ENCODE results near the gene PIP4K2B.
"Not testable (repeated sequence)": the region's sequence is repeated elsewhere in the genome, so short reads cannot be mapped to it uniquely, and the experiment has no call there.

The PIP4K2B gene

GRCh38 chr17:38728290-38728831 is 71.0 kb downstream of the PIP4K2B start:
- no peak for DNase-seq

GRCh38 chr17:38727736-38728135 is 71.6 kb downstream of the PIP4K2B start:
- DNase-seq, result no peak

GRCh38 chr17:38726145-38726544 is 73.2 kb downstream of the PIP4K2B start:
- DNase-seq, result not testable (repeated sequence)

GRCh38 chr17:38725066-38725465 is 74.3 kb downstream of the PIP4K2B start:
- peak; percentile 19 for DNase-seq

GRCh38 chr17:38724337-38724988 is 74.9 kb downstream of the PIP4K2B start:
- DNase-seq, result peak; percentile 93

GRCh38 chr17:38721802-38722201 is 77.6 kb downstream of the PIP4K2B start:
- no peak for DNase-seq

GRCh38 chr17:38720941-38721340 is 78.4 kb downstream of the PIP4K2B start:
- DNase-seq, result no peak

GRCh38 chr17:38719943-38720641 is 79.3 kb downstream of the PIP4K2B start:
- DNase-seq, result no peak

- no peak for DNase-seq
Measured at GRCh38 chr17:38719289-38719942, 79.9 kb downstream of the PIP4K2B start.

- DNase-seq, result no peak
Measured at GRCh38 chr17:38717139-38717745, 82.1 kb downstream of the PIP4K2B start.

GRCh38 chr17:38716368-38717005 is 82.9 kb downstream of the PIP4K2B start:
- no peak for DNase-seq
